VCaP (cell line): ENCODE data around the gene HMCN2.

Experiments
- H3K27ac ChIP-seq: fragments of 450-650 bp; 2 replicates; pipeline ENCODE4 v1.5.1; 2017
- CTCF ChIP-seq: fragments of 450-650 bp; conservative IDR thresholded peaks from 2 replicates; pipeline ENCODE4 v1.5.1; 2017; ENCODE audit warnings: mild to moderate bottlenecking, moderate library complexity

Gene HMCN2

GRCh38 chr9:130425741-130426466, 160.3 kb downstream of the HMCN2 start:
- TF ChIP-seq CTCF: no peak
- no peak overlapping the region for H3K27ac ChIP-seq

GRCh38 chr9:130426467-130426773, 160.9 kb downstream of the HMCN2 start:
- no peak for TF ChIP-seq CTCF
- H3K27ac ChIP-seq: no peak overlapping the region

- H3K27ac ChIP-seq: no peak overlapping the region
- no peak for TF ChIP-seq CTCF
Measured at GRCh38 chr9:130426883-130427282, 161.3 kb downstream of the HMCN2 start.

- no peak overlapping the region for H3K27ac ChIP-seq
- no peak for TF ChIP-seq CTCF
Measured at GRCh38 chr9:130427326-130427725, 161.8 kb downstream of the HMCN2 start.

- no peak for TF ChIP-seq CTCF
- H3K27ac ChIP-seq: no peak overlapping the region
Measured at GRCh38 chr9:130428086-130428665, 162.6 kb downstream of the HMCN2 start.

GRCh38 chr9:130429381-130429780, 163.8 kb downstream of the HMCN2 start:
- no peak overlapping the region for H3K27ac ChIP-seq

GRCh38 chr9:130429831-130430230, 164.3 kb downstream of the HMCN2 start:
- no peak overlapping the region for H3K27ac ChIP-seq
- TF ChIP-seq CTCF: no peak

More at GRCh38 chr9:130429381-130429780, 163.8 kb downstream of the HMCN2 start:
- TF ChIP-seq CTCF: no peak
